Astrocyte (in vitro differentiated cells and primary cell): ENCODE results near the gene EXOSC10. TPM values are rescaled to one million over a fixed set of nuclear protein-coding genes. Genes with fewer than 3 reads are reported as not detected.

Experiments used
- DNase-seq: peaks from one replicate; pipeline ENCODE4 v3.0.0-alpha.2; 2010; ENCODE audit warnings: low read depth
- FAIRE-seq: peaks from 2 replicates; lab custom pipeline; 2011; peaks lifted over from hg19 to GRCh38; lab: Jason Lieb, UNC
- H2AFZ ChIP-seq: 2 replicates; pipeline ENCODE4 v1.6.0; 2012; ENCODE audit warnings: low read depth, low read length, inconsistent platforms
- H3K27ac ChIP-seq: 2 replicates; pipeline ENCODE4 v1.5.1; 2011; ENCODE audit warnings: low read depth, low read length, inconsistent platforms
- H3K27me3 ChIP-seq: 2 replicates; pipeline ENCODE4 v1.6.0; 2011; ENCODE audit warnings: low read length, inconsistent platforms; ENCODE audit not compliant: insufficient read depth
- H3K36me3 ChIP-seq: 2 replicates; pipeline ENCODE4 v1.5.1; 2011; ENCODE audit warnings: low read length, inconsistent platforms; ENCODE audit not compliant: insufficient read depth
- H3K4me1 ChIP-seq: 2 replicates; pipeline ENCODE4 v1.5.1; 2011; ENCODE audit warnings: low read length, inconsistent platforms; ENCODE audit not compliant: insufficient read depth
- H3K4me2 ChIP-seq: 2 replicates; pipeline ENCODE4 v1.6.0; 2012; ENCODE audit warnings: low read length, inconsistent platforms
- H3K4me3 ChIP-seq: 2 replicates; pipeline ENCODE4 v1.5.1; 2011; ENCODE audit warnings: low read depth, mild to moderate bottlenecking, low read length, inconsistent platforms; ENCODE audit not compliant: insufficient read depth
- H3K79me2 ChIP-seq: 2 replicates; pipeline ENCODE4 v1.6.0; 2012; ENCODE audit warnings: mild to moderate bottlenecking, low read length, inconsistent platforms; ENCODE audit not compliant: insufficient read depth
- H3K9ac ChIP-seq: 2 replicates; pipeline ENCODE4 v1.6.0; 2012; ENCODE audit warnings: mild to moderate bottlenecking, low read length, inconsistent platforms
- H3K9me3 ChIP-seq: 2 replicates; pipeline ENCODE4 v1.5.1; 2012; ENCODE audit warnings: low read depth, mild to moderate bottlenecking, low read length, inconsistent platforms; ENCODE audit not compliant: insufficient read depth
- H4K20me1 ChIP-seq: 2 replicates; pipeline ENCODE4 v1.6.0; 2012; ENCODE audit warnings: low read length, inconsistent platforms; ENCODE audit not compliant: insufficient read depth
- H3K27ac Mint-ChIP-seq: one replicate; pipeline ENCODE4 v1.8.0; 2021; ENCODE audit warnings: mild to moderate bottlenecking, mixed read lengths; ENCODE audit not compliant: unreplicated experiment
- H3K27me3 Mint-ChIP-seq: one replicate; pipeline ENCODE4 v1.8.0; 2021; ENCODE audit warnings: low read depth, mixed read lengths; ENCODE audit not compliant: unreplicated experiment
- H3K36me3 Mint-ChIP-seq: one replicate; pipeline ENCODE4 v1.8.0; 2021; ENCODE audit warnings: low read depth, mixed read lengths; ENCODE audit not compliant: unreplicated experiment
- H3K4me1 Mint-ChIP-seq: one replicate; pipeline ENCODE4 v1.8.0; 2021; ENCODE audit warnings: low read depth, mixed read lengths; ENCODE audit not compliant: unreplicated experiment
- H3K4me3 Mint-ChIP-seq: one replicate; pipeline ENCODE4 v1.8.0; 2021; ENCODE audit warnings: mild to moderate bottlenecking, moderate library complexity, mixed read lengths; ENCODE audit not compliant: unreplicated experiment
- H3K9me3 Mint-ChIP-seq: one replicate; pipeline ENCODE4 v1.8.0; 2021; ENCODE audit warnings: mild to moderate bottlenecking, mixed read lengths; ENCODE audit not compliant: unreplicated experiment
- CTCF ChIP-seq: IDR thresholded peaks from 2 replicates; pipeline ENCODE4 v1.5.1; 2011; ENCODE audit warnings: low read depth, mild to moderate bottlenecking, inconsistent platforms, low read length, moderate library complexity; ENCODE audit not compliant: insufficient read depth
- EZH2 ChIP-seq: IDR thresholded peaks from 2 replicates; pipeline ENCODE4 v1.6.1; 2012; ENCODE audit warnings: mild to moderate bottlenecking, low read length, inconsistent platforms; ENCODE audit not compliant: insufficient read depth
- total RNA-seq: library from RNA; stranded (reverse); gene quantifications from 2 replicates; pipeline ENCODE4 v1.2.1, GENCODE V29; 2021

The EXOSC10 gene
- total RNA-seq, 1 donor from 2014 or later = 56.8 TPM

GRCh38 chr1:11046270-11046566 is 53.5 kb downstream of the EXOSC10 start:
- no peaks in the 10 kb centered on the region for H3K27me3 Mint-ChIP-seq

GRCh38 chr1:11045428-11046269 is 54.0 kb downstream of the EXOSC10 start:
- no peak overlapping the region for H2AFZ ChIP-seq
- TF ChIP-seq CTCF (no peak), EZH2 (no peak)
- Mint-ChIP-seq H3K4me1 (no peaks in the 10 kb centered on the region), H3K27me3 (no peaks in the 10 kb centered on the region), H3K9me3 (no peaks in the 10 kb centered on the region), H3K36me3 (no peaks in the 10 kb centered on the region), H3K4me3 (no peak overlapping the region), H3K27ac (no peak overlapping the region)
- H3K27me3 ChIP-seq = no peaks in the 10 kb centered on the region
- no peaks in the 10 kb centered on the region for H4K20me1 ChIP-seq
- DNase-seq = no peak
- no peaks in the 10 kb centered on the region for H3K4me1 ChIP-seq
- no peaks in the 10 kb centered on the region for H3K79me2 ChIP-seq
- FAIRE-seq = no peak
- no peak overlapping the region for H3K9ac ChIP-seq
- no peak overlapping the region for H3K27ac ChIP-seq
- H3K4me3 ChIP-seq = no peak overlapping the region
- no peaks in the 10 kb centered on the region for H3K36me3 ChIP-seq
- H3K9me3 ChIP-seq = no peaks in the 10 kb centered on the region
- no peak overlapping the region for H3K4me2 ChIP-seq

More at GRCh38 chr1:11046270-11046566, 53.5 kb downstream of the EXOSC10 start:
- Mint-ChIP-seq H3K27ac (no peak overlapping the region), H3K36me3 (no peaks in the 10 kb centered on the region), H3K9me3 (no peaks in the 10 kb centered on the region), H3K4me3 (no peak overlapping the region), H3K4me1 (peaks cover 2% of the 10 kb centered on the region)
- no peaks in the 10 kb centered on the region for H3K36me3 ChIP-seq
- H3K27ac ChIP-seq = no peak overlapping the region
- H3K79me2 ChIP-seq = no peaks in the 10 kb centered on the region
- no peak overlapping the region for H2AFZ ChIP-seq
- H4K20me1 ChIP-seq = no peaks in the 10 kb centered on the region
- no peak overlapping the region for H3K4me3 ChIP-seq
- no peaks in the 10 kb centered on the region for H3K27me3 ChIP-seq
- H3K4me2 ChIP-seq = no peak overlapping the region
- H3K9ac ChIP-seq = no peak overlapping the region
- DNase-seq (no peak), FAIRE-seq (no peak)
- no peak for TF ChIP-seq CTCF
- TF ChIP-seq EZH2 = no peak
- H3K9me3 ChIP-seq = no peaks in the 10 kb centered on the region
- H3K4me1 ChIP-seq = no peaks in the 10 kb centered on the region

GRCh38 chr1:11044849-11045427 is 54.7 kb downstream of the EXOSC10 start:
- no peak overlapping the region for H3K4me2 ChIP-seq
- no peak overlapping the region for H3K4me3 ChIP-seq
- DNase-seq = no peak
- no peaks in the 10 kb centered on the region for H3K4me1 ChIP-seq
- no peaks in the 10 kb centered on the region for H3K9me3 Mint-ChIP-seq
- no peak overlapping the region for H3K27ac Mint-ChIP-seq
- no peaks in the 10 kb centered on the region for H4K20me1 ChIP-seq
- H3K27ac ChIP-seq = no peak overlapping the region
- no peak overlapping the region for H3K4me3 Mint-ChIP-seq
- no peaks in the 10 kb centered on the region for H3K27me3 ChIP-seq
- no peaks in the 10 kb centered on the region for H3K9me3 ChIP-seq
- no peak for FAIRE-seq
- H3K36me3 ChIP-seq = no peaks in the 10 kb centered on the region
- no peaks in the 10 kb centered on the region for H3K36me3 Mint-ChIP-seq
- H3K4me1 Mint-ChIP-seq = no peaks in the 10 kb centered on the region
- H3K79me2 ChIP-seq = no peaks in the 10 kb centered on the region
- no peak for TF ChIP-seq CTCF
- no peak for TF ChIP-seq EZH2
- no peaks in the 10 kb centered on the region for H3K27me3 Mint-ChIP-seq
- H2AFZ ChIP-seq = no peak overlapping the region
- no peak overlapping the region for H3K9ac ChIP-seq
